Measurements from ENCODE around the gene ANKRD13B. TPM values are rescaled to one million over a fixed set of nuclear protein-coding genes. Genes with fewer than 3 reads are reported as not detected.

The ANKRD13B gene
- total and polyA plus RNA-seq, 8 donors, result 1.0 to 5.8 (median 3.5) TPM

- DNase-seq (no peak), FAIRE-seq (no peak), ATAC-seq (no peak)
- H3K9me3 ChIP-seq, result no peaks in the 10 kb centered on the region
- H3K4me1 ChIP-seq, result no peaks in the 10 kb centered on the region
- no peaks in the 10 kb centered on the region for H3K36me3 ChIP-seq
- H3K27me3 ChIP-seq, result no peaks in the 10 kb centered on the region
- H3K27ac ChIP-seq, result no peak overlapping the region
- no peak overlapping the region for H3K4me3 ChIP-seq
- TF ChIP-seq CTCF (IDR thresholded peaks at IDR 0.05), result no peak
- 92 to 94% methylated on average over 6 of the region's 6 CpGs for WGBS, 2 donors
- intact Hi-C loops (cut with DNase I), result no loop called here
Observed at GRCh38 chr17:29603109-29603674, 10.3 kb downstream of the ANKRD13B start.

- 80 to 82% methylated on average over 26 to 29 of the region's 29 CpGs for WGBS, 2 donors
- Histone ChIP-seq H3K4me3 (no peak overlapping the region), H3K9me3 (no peaks in the 10 kb centered on the region), H3K36me3 (no peaks in the 10 kb centered on the region), H3K4me1 (no peaks in the 10 kb centered on the region), H3K27ac (no peak overlapping the region), H3K27me3 (no peaks in the 10 kb centered on the region)
- intact Hi-C loops (cut with DNase I), result no loop called here
- FAIRE-seq, result no peak
- DNase-seq, result peak in 2 of 6 donors; percentile 44 to 46
- ATAC-seq, result no peak
- no peak for TF ChIP-seq CTCF (IDR thresholded peaks at IDR 0.05)
Observed at GRCh38 chr17:29607557-29608195, 14.7 kb downstream of the ANKRD13B start.

- Histone ChIP-seq H3K27ac (no peak overlapping the region), H3K4me1 (peaks cover 3 to 12% (median 11%) of the 10 kb centered on the region in 3 donors), H3K36me3 (no peaks in the 10 kb centered on the region), H3K9me3 (no peaks in the 10 kb centered on the region), H3K27me3 (no peaks in the 10 kb centered on the region), H3K4me3 (no peak overlapping the region)
- intact Hi-C loops (cut with DNase I), result no loop called here
- FAIRE-seq (no peak), ATAC-seq (no peak), DNase-seq (peak in 1 of 6 donors; percentile 50)
- 86 to 90% methylated on average over 15 of the region's 15 CpGs for WGBS, 2 donors
- TF ChIP-seq CTCF (IDR thresholded peaks at IDR 0.05), result no peak
Observed at GRCh38 chr17:29608986-29609385, 16.1 kb downstream of the ANKRD13B start.

- TF ChIP-seq CTCF (IDR thresholded peaks at IDR 0.05), result no peak
- H3K4me1 ChIP-seq, result peaks cover 3 to 12% (median 11%) of the 10 kb centered on the region in 3 donors
- intact Hi-C loops (cut with DNase I), result no loop called here
- no peak for FAIRE-seq
- H3K27me3 ChIP-seq, result no peaks in the 10 kb centered on the region
- no peaks in the 10 kb centered on the region for H3K36me3 ChIP-seq
- no peak for ATAC-seq
- H3K27ac ChIP-seq, result no peak overlapping the region
- no peak for DNase-seq
- no peak overlapping the region for H3K4me3 ChIP-seq
- no peaks in the 10 kb centered on the region for H3K9me3 ChIP-seq
- 72 to 73% methylated on average over 3 of the region's 3 CpGs for WGBS, 2 donors
Observed at GRCh38 chr17:29610395-29610794, 17.5 kb downstream of the ANKRD13B start.
